Measurements from ENCODE around the gene CLASP1.
"Not testable (repeated sequence)": the region's sequence is repeated elsewhere in the genome, so short reads cannot be mapped to it uniquely, and the experiment has no call there.

CLASP1 gene

GRCh38 chr2:121649149-121649595, at the start of gene CLASP1:
Gene CLASP1 (minus strand): TSS chr2:121649462. CDS start chr2:121605895, 43,567 bp downstream.
- Mint-ChIP-seq H3K4me3 (peak within 1 kb of the TSS; percentile 88 to 90), H3K4me1 (peaks cover 66% of the 10 kb centered on the region), H3K27me3 (no peaks in the 10 kb centered on the region), H3K27ac (peak within 1 kb of the TSS; percentile 99 to 100), H3K9me3 (no peaks in the 10 kb centered on the region)
- DNase-seq, result no peak
- peak; percentile 39 for ATAC-seq

- Mint-ChIP-seq H3K27ac (peak overlapping the region in 1 of 2 donors; percentile 57), H3K4me3 (peak overlapping the region; percentile 2 to 50), H3K9me3 (no peaks in the 10 kb centered on the region), H3K27me3 (no peaks in the 10 kb centered on the region), H3K4me1 (peaks cover 41% of the 10 kb centered on the region)
- ATAC-seq, result peak; percentile 12
- DNase-seq, result peak in 1 of 2 donors; percentile 30
Observed at GRCh38 chr2:121698318-121698930, 49.2 kb upstream of the CLASP1 start.

GRCh38 chr2:121697108-121697631, 47.9 kb upstream of the CLASP1 start:
- DNase-seq, result no peak
- no peak for ATAC-seq
- H3K4me3 Mint-ChIP-seq, result no peak overlapping the region
- no peaks in the 10 kb centered on the region for H3K27me3 Mint-ChIP-seq
- no peaks in the 10 kb centered on the region for H3K9me3 Mint-ChIP-seq
- peaks cover 41% of the 10 kb centered on the region for H3K4me1 Mint-ChIP-seq
- H3K27ac Mint-ChIP-seq, result peak overlapping the region in 1 of 2 donors; percentile 87

- ATAC-seq (no peak), DNase-seq (no peak)
- Mint-ChIP-seq H3K4me3 (no peak overlapping the region), H3K9me3 (no peaks in the 10 kb centered on the region), H3K27me3 (no peaks in the 10 kb centered on the region), H3K4me1 (peaks cover 34% of the 10 kb centered on the region), H3K27ac (no peak overlapping the region)
Observed at GRCh38 chr2:121696410-121696930, 47.2 kb upstream of the CLASP1 start.

GRCh38 chr2:121695171-121695451, 45.8 kb upstream of the CLASP1 start:
- DNase-seq (no peak), ATAC-seq (no peak)
- Mint-ChIP-seq H3K27ac (peak overlapping the region in 1 of 2 donors; percentile 34), H3K27me3 (no peaks in the 10 kb centered on the region), H3K4me1 (peaks cover 20% of the 10 kb centered on the region), H3K4me3 (no peak overlapping the region), H3K9me3 (no peaks in the 10 kb centered on the region)

GRCh38 chr2:121694398-121695170, 45.3 kb upstream of the CLASP1 start:
- Mint-ChIP-seq H3K4me3 (no peak overlapping the region), H3K4me1 (peaks cover 15% of the 10 kb centered on the region), H3K27me3 (no peaks in the 10 kb centered on the region), H3K27ac (peak overlapping the region in 1 of 2 donors; percentile 34), H3K9me3 (no peaks in the 10 kb centered on the region)
- DNase-seq (no peak), ATAC-seq (no peak)

GRCh38 chr2:121690572-121690971, 41.3 kb upstream of the CLASP1 start:
- ATAC-seq, H3K27ac Mint-ChIP-seq, H3K9me3 Mint-ChIP-seq, H3K27me3 Mint-ChIP-seq, DNase-seq, H3K4me1 Mint-ChIP-seq, H3K4me3 Mint-ChIP-seq: not testable (repeated sequence)

- H3K4me1 Mint-ChIP-seq, result no peaks in the 10 kb centered on the region
- no peak for ATAC-seq
- no peaks in the 10 kb centered on the region for H3K9me3 Mint-ChIP-seq
Observed at GRCh38 chr2:121690095-121690494, 40.8 kb upstream of the CLASP1 start.

GRCh38 chr2:121689356-121689755, 40.1 kb upstream of the CLASP1 start:
- Mint-ChIP-seq H3K9me3 (peaks cover 1 to 2% of the 10 kb centered on the region in 2 donors), H3K27me3 (no peaks in the 10 kb centered on the region), H3K4me1 (no peaks in the 10 kb centered on the region), H3K4me3 (no peak overlapping the region), H3K27ac (no peak overlapping the region)
- ATAC-seq, result no peak
- DNase-seq, result no peak

More at GRCh38 chr2:121690095-121690494, 40.8 kb upstream of the CLASP1 start:
- Mint-ChIP-seq H3K27ac (no peak overlapping the region), H3K4me3 (no peak overlapping the region), H3K27me3 (no peaks in the 10 kb centered on the region)
- DNase-seq, result no peak

GRCh38 chr2:121688820-121689219, 39.6 kb upstream of the CLASP1 start:
- Mint-ChIP-seq H3K27me3 (no peaks in the 10 kb centered on the region), H3K4me1 (no peaks in the 10 kb centered on the region), H3K9me3 (peaks cover 7 to 8% of the 10 kb centered on the region in 2 donors), H3K4me3 (no peak overlapping the region), H3K27ac (no peak overlapping the region)
- no peak for ATAC-seq
- DNase-seq, result no peak

GRCh38 chr2:121686902-121687301, 37.6 kb upstream of the CLASP1 start:
- Mint-ChIP-seq H3K4me3 (no peak overlapping the region), H3K9me3 (peaks cover 20 to 25% of the 10 kb centered on the region in 2 donors), H3K27me3 (no peaks in the 10 kb centered on the region), H3K27ac (no peak overlapping the region), H3K4me1 (no peaks in the 10 kb centered on the region)
- DNase-seq (no peak), ATAC-seq (no peak)

- Mint-ChIP-seq H3K27ac (no peak overlapping the region), H3K27me3 (no peaks in the 10 kb centered on the region), H3K4me3 (no peak overlapping the region), H3K9me3 (peaks cover 27 to 32% of the 10 kb centered on the region in 2 donors), H3K4me1 (no peaks in the 10 kb centered on the region)
- DNase-seq (no peak), ATAC-seq (no peak)
Observed at GRCh38 chr2:121686218-121686617, 37.0 kb upstream of the CLASP1 start.

GRCh38 chr2:121682396-121683298, 33.4 kb upstream of the CLASP1 start:
- H3K27ac Mint-ChIP-seq, result peak overlapping the region in 1 of 2 donors; percentile 73
- DNase-seq (no peak), ATAC-seq (no peak)
- H3K4me1 Mint-ChIP-seq, result no peaks in the 10 kb centered on the region
- H3K4me3 Mint-ChIP-seq, result no peak overlapping the region
- H3K27me3 Mint-ChIP-seq, result no peaks in the 10 kb centered on the region
- peaks cover 40 to 51% of the 10 kb centered on the region in 2 donors for H3K9me3 Mint-ChIP-seq

- H3K4me3 Mint-ChIP-seq, result no peak overlapping the region
- H3K27ac Mint-ChIP-seq, result no peak overlapping the region
- no peak for DNase-seq
- H3K9me3 Mint-ChIP-seq, result peaks cover 48 to 70% of the 10 kb centered on the region in 2 donors
- no peaks in the 10 kb centered on the region for H3K4me1 Mint-ChIP-seq
- no peak for ATAC-seq
- no peaks in the 10 kb centered on the region for H3K27me3 Mint-ChIP-seq
Observed at GRCh38 chr2:121677855-121678254, 28.6 kb upstream of the CLASP1 start.

GRCh38 chr2:121671621-121672020, 22.4 kb upstream of the CLASP1 start:
- ATAC-seq, DNase-seq, H3K27ac Mint-ChIP-seq, H3K4me1 Mint-ChIP-seq, H3K27me3 Mint-ChIP-seq, H3K4me3 Mint-ChIP-seq: not testable (repeated sequence)
- peaks cover 33 to 58% of the 10 kb centered on the region in 2 donors for H3K9me3 Mint-ChIP-seq

All from stimulated activated naive CD8-positive, alpha-beta T cell treated with anti-CD3 and anti-CD28 coated beads, Interleukin-15, amount 100 ng/mL, for 72 hours (primary cell).